Pancreas (tissue), 10 donors: ENCODE results near the gene SPECC1L. TPM values are rescaled to one million over a fixed set of nuclear protein-coding genes. Genes with fewer than 3 reads are reported as not detected.

Source experiments
- ATAC-seq, 4 donors: fragments of 200-7000 bp; cut with Tn5 transposase; one replicate each; pipeline versions ENCODE4 v1.8.0 to v1.9.1; 2020; ENCODE audit warnings: mild to moderate bottlenecking in 4 of 4, moderate library complexity in 4 of 4
- DNase-seq, 6 donors: peaks; one replicate each; pipeline ENCODE4 v3.0.0-alpha.2; 2020
- FAIRE-seq: peaks from 2 replicates; lab custom pipeline; 2012; peaks lifted over from hg19 to GRCh38; lab: Jason Lieb, UNC
- H3K27ac ChIP-seq, 4 donors: fragments of 200-600 bp; sonication (generic); 1 replicate in 3 of 4; 2 replicates in 1 of 4; pipeline versions ENCODE4 v1.5.0 to v1.8.0; 2020
- H3K27me3 ChIP-seq, 4 donors: fragments of 200-600 bp; one replicate each; pipeline ENCODE4 v1.8.0; 2021
- H3K36me3 ChIP-seq, 3 donors: fragments of 200-600 bp; sonication (generic) in 1 of 3; one replicate each; pipeline versions ENCODE4 v1.5.0 to v1.8.0; 2020 to 2021
- H3K4me1 ChIP-seq, 3 donors: fragments of 200-600 bp; one replicate each; pipeline ENCODE4 v1.8.0; 2021
- H3K4me3 ChIP-seq, 4 donors: fragments of 200-600 bp; sonication (generic) in 2 of 4; one replicate each; pipeline versions ENCODE4 v1.5.0 to v1.8.0; 2020 to 2021
- H3K9me3 ChIP-seq, 4 donors: fragments of 200-600 bp; one replicate each; pipeline ENCODE4 v1.8.0; 2021
- WGBS, 2 donors: extraction: QIAGEN DNeasy Blood & Tissue Kit; methylation state at CpG; one replicate each; pipeline ENCODE4 v1.1.7; 2013; 5-methylcytosine and 5-hydroxymethylcytosine counted together
- intact Hi-C, 3 donors: fragments of 100-400 bp; cut with DNase I; formaldehyde crosslinking; loops; one replicate each; pipeline versions ENCODE4 v1.11.1 to v1.14.2; 2022
- polyA plus RNA-seq, 2 donors: library from polyadenylated mRNA; stranded (reverse); fragments of 200-250 nt; gene quantifications; one replicate each; pipeline ENCODE4 v1.2.3, GENCODE V29; 2013
- total RNA-seq, 6 donors: library from RNA; stranded (reverse); fragmentation: NEBNext Ultra II Directional in 4 of 6; extraction: Animal tissue kit (Norgen Biotek cat#: 25700) in 4 of 6; gene quantifications; one replicate each; pipeline versions ENCODE4 v1.2.1 to v1.2.4, GENCODE V29; 2021 to 2023
- TF ChIP-seq, protein P1 (sequence below), 4 donors: fragments of 200-600 bp; sonication (generic) in 3 of 4; IDR thresholded peaks; one replicate each; pipeline versions ENCODE4 v1.5.0 to v1.8.0; 2021; ENCODE audit warnings: antibody characterized with exemption in 4 of 4
- donor health status: healthy with polysubstance abuse.
- donor health status: DM: no; HTN: no; CAD: no; lungs with moderate emphysema.
- donor health status: DM: no; HTN: no; CAD: no.
- donor health status: control.
- donor health status: control.
- donor health status: Bipolar disorder and iron deficiency.
- donor health status: DM: yes; HTN: yes; CAD: no.
- donor health status: DM: no; HTN: no; CAD: no.
- donor health status: DM: no; HTN: no; CAD: no.
- donor health status: DM: yes; HTN: yes; CAD: no.

SPECC1L gene
- total and polyA plus RNA-seq, 8 donors, result 8.6 to 36.3 (median 26.5) TPM

DNA sequence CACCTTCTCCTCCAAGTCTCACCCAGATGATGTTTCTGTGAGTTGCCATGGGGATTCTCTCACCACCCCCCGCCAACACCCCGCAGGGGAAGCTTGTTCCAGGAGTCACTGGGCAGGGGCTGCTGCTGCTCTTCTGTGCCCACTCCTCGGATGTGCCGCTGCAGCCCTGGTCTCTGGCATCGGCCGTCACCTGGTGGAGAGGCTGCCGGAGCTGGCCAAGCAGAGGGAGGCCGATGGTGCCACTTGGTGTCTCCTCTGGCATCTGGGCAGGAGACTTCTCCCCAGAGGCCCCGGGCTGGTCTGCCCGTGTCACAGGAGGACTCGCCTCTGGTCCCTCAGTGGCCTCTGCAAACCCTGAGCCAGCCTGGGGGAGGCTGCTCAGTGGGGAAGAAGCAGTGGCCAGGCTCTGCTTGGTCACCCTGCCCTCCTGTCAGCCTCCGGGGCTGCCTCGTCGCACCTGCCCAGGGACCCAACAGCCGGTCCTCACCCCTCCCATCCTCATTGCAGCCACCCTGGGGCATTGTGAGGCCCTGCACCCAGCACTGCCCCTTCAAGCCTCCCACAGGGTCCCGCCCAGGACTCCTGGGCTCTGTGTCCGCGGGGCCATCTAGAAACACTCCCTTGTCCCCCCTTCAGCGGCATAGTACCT is 156.3 kb downstream of the SPECC1L start:
- H3K27me3 ChIP-seq, result no peaks in the 10 kb centered on the region
- no peaks in the 10 kb centered on the region for H3K4me1 ChIP-seq
- DNase-seq (peak in 2 of 6 donors; percentile 54 to 77), ATAC-seq (no peak), FAIRE-seq (no peak)
- WGBS, 2 donors, result 90 to 93% methylated on average over 19 of the region's 19 CpGs
- H3K36me3 ChIP-seq, result no peaks in the 10 kb centered on the region
- intact Hi-C loops, result loop anchor here in 1 of 3 donors (5.0 kb wide), 1 partner anchor 90 kb away; no protein-coding TSS in a partner anchor
- no peak overlapping the region for H3K27ac ChIP-seq
- TF ChIP-seq, protein P1, sequence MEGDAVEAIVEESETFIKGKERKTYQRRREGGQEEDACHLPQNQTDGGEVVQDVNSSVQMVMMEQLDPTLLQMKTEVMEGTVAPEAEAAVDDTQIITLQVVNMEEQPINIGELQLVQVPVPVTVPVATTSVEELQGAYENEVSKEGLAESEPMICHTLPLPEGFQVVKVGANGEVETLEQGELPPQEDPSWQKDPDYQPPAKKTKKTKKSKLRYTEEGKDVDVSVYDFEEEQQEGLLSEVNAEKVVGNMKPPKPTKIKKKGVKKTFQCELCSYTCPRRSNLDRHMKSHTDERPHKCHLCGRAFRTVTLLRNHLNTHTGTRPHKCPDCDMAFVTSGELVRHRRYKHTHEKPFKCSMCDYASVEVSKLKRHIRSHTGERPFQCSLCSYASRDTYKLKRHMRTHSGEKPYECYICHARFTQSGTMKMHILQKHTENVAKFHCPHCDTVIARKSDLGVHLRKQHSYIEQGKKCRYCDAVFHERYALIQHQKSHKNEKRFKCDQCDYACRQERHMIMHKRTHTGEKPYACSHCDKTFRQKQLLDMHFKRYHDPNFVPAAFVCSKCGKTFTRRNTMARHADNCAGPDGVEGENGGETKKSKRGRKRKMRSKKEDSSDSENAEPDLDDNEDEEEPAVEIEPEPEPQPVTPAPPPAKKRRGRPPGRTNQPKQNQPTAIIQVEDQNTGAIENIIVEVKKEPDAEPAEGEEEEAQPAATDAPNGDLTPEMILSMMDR (IDR thresholded peaks at IDR 0.05), result no peak
- no peak overlapping the region for H3K4me3 ChIP-seq
- no peaks in the 10 kb centered on the region for H3K9me3 ChIP-seq

DNA sequence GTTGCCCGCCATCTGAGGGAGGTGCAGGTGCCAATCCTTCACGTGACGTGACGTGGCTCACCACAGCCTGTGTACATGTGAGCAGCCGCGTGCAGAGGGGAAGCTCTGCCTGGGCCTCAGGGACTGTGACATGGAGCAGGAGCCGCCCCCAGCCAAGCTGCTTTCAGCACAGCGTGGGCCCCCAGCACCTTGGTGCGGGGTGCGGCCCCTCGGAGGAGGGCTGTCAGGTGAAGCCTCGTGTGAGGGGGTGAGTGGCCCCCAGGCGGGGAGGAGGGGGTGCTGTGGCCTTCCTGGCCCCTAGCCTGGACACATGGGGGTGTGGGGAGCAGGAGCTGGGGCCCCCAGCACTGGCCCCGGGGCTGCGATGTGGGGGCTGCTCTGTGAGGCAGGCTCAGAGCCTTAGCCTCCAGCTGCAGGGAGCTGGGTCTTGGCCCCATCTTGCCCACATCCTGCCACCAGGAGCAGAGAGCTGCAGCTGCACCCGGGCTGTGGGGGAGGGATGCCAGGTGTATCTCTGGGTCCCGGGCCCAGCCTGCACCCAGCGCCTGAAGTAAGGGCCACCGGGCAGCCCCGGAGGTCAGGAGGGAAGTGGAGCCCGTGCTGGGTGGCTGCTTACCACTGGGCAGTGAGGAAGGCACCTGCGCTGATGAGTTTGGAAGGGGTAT is 157.0 kb downstream of the SPECC1L start, which contains the start of gene ADORA2A:
TSS of gene ADORA2A (plus strand) at position 100 of the 665 bp plus-strand sequence. CDS start 5,806 bp downstream, outside the sequence.
- TF ChIP-seq, protein P1 (IDR thresholded peaks at IDR 0.05), result no peak
- no peak for FAIRE-seq
- DNase-seq, result peak in 2 of 6 donors; percentile 56 to 67
- Histone ChIP-seq H3K36me3 (no peaks in the 10 kb centered on the region), H3K4me3 (no peak within 1 kb of the TSS), H3K27me3 (no peaks in the 10 kb centered on the region), H3K9me3 (no peaks in the 10 kb centered on the region), H3K4me1 (no peaks in the 10 kb centered on the region), H3K27ac (no peak within 1 kb of the TSS)
- 82 to 86% methylated on average over 21 to 22 of the region's 22 CpGs for WGBS, 2 donors
- no peak for ATAC-seq
- intact Hi-C loops, result loop anchor here in 1 of 3 donors (5.0 kb wide), 1 partner anchor 90 kb away; no protein-coding TSS in a partner anchor

DNA sequence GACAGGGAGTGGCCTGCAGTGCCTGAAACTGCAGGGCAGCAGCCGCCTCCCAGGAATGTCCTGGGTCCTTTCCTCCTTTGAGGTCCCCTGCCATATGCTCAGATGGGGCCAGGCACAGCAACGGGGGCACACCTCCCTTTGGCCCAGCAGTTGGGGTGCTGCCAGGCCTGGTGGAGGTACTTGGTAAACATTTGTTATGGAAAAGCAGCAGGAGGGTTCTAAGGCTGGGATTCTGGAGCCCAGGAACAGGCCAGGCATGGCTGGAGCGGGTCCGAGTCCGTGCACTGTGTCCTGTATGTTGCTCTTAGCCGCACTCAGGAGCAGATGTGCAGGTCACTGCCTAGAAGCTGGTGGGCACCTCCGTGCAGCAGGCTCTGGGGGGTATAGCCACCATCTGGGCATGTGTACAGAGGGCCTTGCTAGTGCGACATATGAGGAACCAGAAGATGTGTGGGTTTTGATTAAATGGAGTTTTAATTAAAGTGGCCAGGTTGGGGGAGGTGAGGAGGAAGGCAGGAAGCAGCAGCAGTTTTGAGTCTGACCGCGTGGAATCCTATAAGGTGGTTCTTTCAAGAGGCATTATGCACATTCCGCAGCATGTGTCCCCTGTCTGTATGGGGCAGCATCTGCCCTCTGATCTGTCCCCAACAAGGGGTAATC is 158.2 kb downstream of the SPECC1L start:
- Histone ChIP-seq H3K4me1 (no peaks in the 10 kb centered on the region), H3K27ac (no peak overlapping the region), H3K27me3 (no peaks in the 10 kb centered on the region), H3K9me3 (no peaks in the 10 kb centered on the region), H3K36me3 (no peaks in the 10 kb centered on the region), H3K4me3 (no peak overlapping the region)
- FAIRE-seq (no peak), DNase-seq (no peak), ATAC-seq (peak in 1 of 4 donors; percentile 15)
- intact Hi-C loops, result loop anchor here in 1 of 3 donors (5.0 kb wide), 1 partner anchor 88 kb away; no protein-coding TSS in a partner anchor
- TF ChIP-seq, protein P1 (IDR thresholded peaks at IDR 0.05), result no peak
- 81 to 82% methylated on average over 11 of the region's 11 CpGs for WGBS, 2 donors

DNA sequence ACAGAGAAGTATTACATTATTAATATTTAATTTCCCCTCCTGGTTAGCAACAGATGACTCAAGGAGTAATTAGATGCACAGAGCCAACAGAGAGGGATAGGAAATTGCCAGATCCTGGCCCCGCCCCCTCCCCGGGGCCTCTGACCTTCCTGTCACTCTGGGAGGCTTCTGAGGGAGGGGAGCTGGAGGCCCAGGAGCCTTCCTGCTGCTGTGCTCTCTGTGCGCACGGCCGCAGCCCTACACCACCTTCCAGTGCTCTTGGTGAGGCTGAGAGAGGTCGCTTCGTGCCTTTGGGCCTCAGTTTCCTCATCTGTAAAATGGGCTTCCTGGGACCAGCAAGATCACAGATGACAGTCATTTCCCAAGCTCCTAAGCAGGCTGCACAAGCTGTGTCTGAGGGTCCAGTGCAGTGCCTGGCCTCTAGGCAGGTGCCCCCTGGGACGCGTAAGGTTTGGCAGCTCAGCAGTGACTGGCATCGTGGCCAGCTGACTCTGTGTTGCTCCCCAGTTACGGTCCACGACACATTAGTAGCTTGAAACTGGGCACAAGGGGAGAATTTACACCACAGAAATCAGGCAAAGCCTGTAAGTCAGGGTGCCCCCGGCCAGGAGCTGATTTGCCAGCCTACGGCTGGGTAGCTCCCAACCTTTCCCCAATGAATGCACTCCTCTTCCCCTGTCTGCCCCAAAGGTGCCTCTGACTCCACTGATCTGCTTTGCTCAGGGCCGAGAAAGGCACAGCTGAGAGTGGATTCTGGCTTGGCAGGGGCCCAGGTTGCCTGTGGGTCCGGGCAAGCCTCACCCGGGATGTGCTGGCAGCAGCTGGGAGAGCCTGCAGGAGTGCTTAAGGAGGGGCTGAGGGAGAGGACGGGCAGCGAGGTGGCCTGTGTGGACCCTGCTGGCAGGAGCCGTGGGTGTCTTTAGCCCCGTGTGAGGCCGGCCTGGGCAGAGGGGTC is 159.1 kb downstream of the SPECC1L start:
- H3K27ac ChIP-seq, result no peak overlapping the region
- FAIRE-seq (no peak), ATAC-seq (peak in 2 of 4 donors; percentile 4 to 54), DNase-seq (peak in 2 of 6 donors; percentile 60 to 86)
- no peaks in the 10 kb centered on the region for H3K9me3 ChIP-seq
- TF ChIP-seq, protein P1 (IDR thresholded peaks at IDR 0.05), result no peak
- no peak overlapping the region for H3K4me3 ChIP-seq
- WGBS, 2 donors, result 74 to 76% methylated on average over 22 of the region's 22 CpGs
- intact Hi-C loops, result loop anchor here in 1 of 3 donors (5.0 kb wide), 1 partner anchor 88 kb away; no protein-coding TSS in a partner anchor
- no peaks in the 10 kb centered on the region for H3K36me3 ChIP-seq
- H3K27me3 ChIP-seq, result no peaks in the 10 kb centered on the region
- no peaks in the 10 kb centered on the region for H3K4me1 ChIP-seq
